GM18870 (cell line): Measurements from ENCODE around the gene MOGAT1.

Experiments used
- ATAC-seq: cut with Tn5 transposase; IDR thresholded peaks from one replicate; pipeline ENCODE4 v1.9.1; 2021; ENCODE audit warnings: moderate library complexity; ENCODE audit not compliant: unreplicated experiment

MOGAT1 gene

GRCh38 chr2:222671259-222672067 is at the start of gene MOGAT1:
TSS of gene MOGAT1 (plus strand) at chr2:222671658. CDS start at chr2:222671786, 128 bp downstream.
- no peak for ATAC-seq

GRCh38 chr2:222621893-222622292 is 49.6 kb upstream of the MOGAT1 start:
- no peak for ATAC-seq

GRCh38 chr2:222622910-222623309 is 48.5 kb upstream of the MOGAT1 start:
- no peak for ATAC-seq

- no peak for ATAC-seq
These were observed 47.6 kb upstream of the MOGAT1 start for GRCh38 chr2:222623756-222624309.

- no peak for ATAC-seq
These were observed 43.7 kb upstream of the MOGAT1 start for GRCh38 chr2:222627764-222628163.

GRCh38 chr2:222635295-222635694 is 36.2 kb upstream of the MOGAT1 start:
- ATAC-seq = no peak

GRCh38 chr2:222637067-222637466 is 34.4 kb upstream of the MOGAT1 start:
- ATAC-seq = no peak

GRCh38 chr2:222641336-222641735 is 30.1 kb upstream of the MOGAT1 start:
- no peak for ATAC-seq

- no peak for ATAC-seq
These were observed 28.3 kb upstream of the MOGAT1 start for GRCh38 chr2:222643134-222643533.

GRCh38 chr2:222646008-222646407 is 25.4 kb upstream of the MOGAT1 start:
- ATAC-seq = no peak

GRCh38 chr2:222649801-222650200 is 21.7 kb upstream of the MOGAT1 start:
- ATAC-seq = no peak

GRCh38 chr2:222651718-222652418 is 19.6 kb upstream of the MOGAT1 start:
- ATAC-seq = no peak

GRCh38 chr2:222652491-222653255 is 18.8 kb upstream of the MOGAT1 start:
- ATAC-seq = no peak

- no peak for ATAC-seq
These were observed 18.2 kb upstream of the MOGAT1 start for GRCh38 chr2:222653280-222653679.

- ATAC-seq = peak; percentile 87
These were observed 15.5 kb upstream of the MOGAT1 start, which contains the start of gene FARSB for GRCh38 chr2:222655787-222656525. TSS of gene FARSB (minus strand) at chr2:222656092. CDS start at chr2:222656073, 19 bp downstream.

- peak; percentile 23 for ATAC-seq
These were observed 14.7 kb upstream of the MOGAT1 start for GRCh38 chr2:222656526-222657446.

GRCh38 chr2:222663479-222663878 is 8.0 kb upstream of the MOGAT1 start:
- no peak for ATAC-seq

GRCh38 chr2:222668494-222669154 is 2.8 kb upstream of the MOGAT1 start:
- no peak for ATAC-seq

- ATAC-seq = no peak
These were observed 2.1 kb upstream of the MOGAT1 start for GRCh38 chr2:222669353-222669752.
